NCI-H82 (cell line): ENCODE results near the gene PZP.

Experiments used
- DNase-seq: peaks from one replicate; lab custom pipeline; 2025; lab: John Stamatoyannopoulos, UW

PZP gene

DNA sequence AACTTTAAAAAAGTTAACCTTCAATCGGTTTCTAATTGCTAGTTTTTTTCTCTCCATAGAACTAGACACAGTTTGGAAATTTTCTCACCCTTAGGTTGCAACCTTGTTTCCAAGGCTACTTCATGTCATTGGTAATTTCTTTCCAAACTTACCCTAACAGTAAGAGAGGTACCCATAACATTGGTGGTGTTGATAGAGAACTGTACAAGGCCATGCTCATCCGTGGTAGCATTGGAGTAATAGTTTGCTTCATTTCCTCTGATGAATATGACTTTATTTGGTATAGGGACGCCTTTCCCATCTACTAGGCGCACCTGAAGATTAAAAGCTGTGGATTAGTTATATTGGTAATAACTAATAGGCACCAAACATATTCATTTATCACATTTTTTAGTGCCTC is 104.1 kb downstream of the PZP start:
- DNase-seq = no peak

DNA sequence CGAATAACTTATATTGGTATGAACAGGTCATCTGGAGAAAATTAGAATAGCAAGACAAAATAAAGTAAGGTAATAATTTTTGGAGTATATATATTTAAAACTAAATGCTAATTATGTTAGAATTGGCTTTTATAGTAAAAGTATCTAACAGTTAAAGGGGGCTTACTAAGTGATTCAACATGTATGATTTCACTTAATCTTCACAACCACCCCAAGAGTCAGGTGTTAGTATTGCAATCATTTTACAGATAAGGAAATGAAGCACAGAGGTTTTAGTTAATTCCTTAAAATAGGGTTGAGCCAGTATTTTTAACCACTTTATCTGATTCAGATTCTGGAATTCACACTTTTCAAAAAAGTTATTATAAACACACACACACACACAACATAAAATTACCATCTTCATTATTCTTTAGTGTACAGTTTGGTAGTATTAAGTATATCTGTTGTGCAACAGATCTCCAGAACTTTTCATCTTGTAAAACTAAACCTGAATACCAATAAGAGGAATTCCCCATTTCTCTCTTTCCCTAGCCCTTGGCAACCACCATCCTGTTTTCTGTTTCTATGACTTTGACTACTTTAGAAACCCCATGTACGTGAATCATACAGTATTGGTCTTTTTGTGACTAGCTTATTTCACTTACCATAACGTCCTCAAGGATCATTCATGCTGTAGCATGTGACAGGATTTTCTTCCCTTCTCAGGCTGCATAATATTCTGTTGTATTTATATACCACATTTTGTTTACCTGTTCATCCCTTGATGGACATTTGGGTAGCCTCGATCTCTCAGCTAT is 104.9 kb downstream of the PZP start:
- DNase-seq = no peak

DNA sequence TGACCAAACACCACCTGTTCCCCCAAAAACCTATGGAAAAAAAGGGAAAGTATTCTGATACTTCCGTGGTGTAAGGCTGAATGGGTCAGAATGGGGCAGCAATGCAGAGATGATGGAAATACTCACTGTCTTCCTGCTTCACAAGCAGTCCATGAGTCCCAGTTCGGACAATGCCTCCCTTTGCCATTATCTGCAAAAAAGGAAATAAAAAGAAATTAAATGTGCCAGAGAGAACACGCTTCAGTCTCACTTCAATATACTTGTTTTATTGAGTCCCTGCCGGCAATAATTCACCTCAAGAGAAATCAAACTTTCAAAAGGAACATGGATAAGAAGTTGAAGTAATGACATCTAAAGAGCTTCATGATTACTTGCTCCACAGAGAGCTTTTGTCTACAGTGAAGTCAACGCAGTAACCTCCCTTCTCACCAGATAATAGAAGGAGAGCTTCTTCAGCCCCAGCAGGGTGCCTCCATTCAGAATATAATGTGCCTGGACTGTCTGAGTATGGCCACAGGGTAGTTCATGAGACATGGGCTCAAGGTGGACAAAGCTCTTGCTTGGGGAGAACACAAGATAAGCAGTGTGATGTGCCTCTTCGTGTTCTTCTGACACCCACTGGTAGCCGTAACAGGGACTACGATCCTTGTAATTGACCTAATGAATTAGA is 107.0 kb downstream of the PZP start:
- no peak for DNase-seq

DNA sequence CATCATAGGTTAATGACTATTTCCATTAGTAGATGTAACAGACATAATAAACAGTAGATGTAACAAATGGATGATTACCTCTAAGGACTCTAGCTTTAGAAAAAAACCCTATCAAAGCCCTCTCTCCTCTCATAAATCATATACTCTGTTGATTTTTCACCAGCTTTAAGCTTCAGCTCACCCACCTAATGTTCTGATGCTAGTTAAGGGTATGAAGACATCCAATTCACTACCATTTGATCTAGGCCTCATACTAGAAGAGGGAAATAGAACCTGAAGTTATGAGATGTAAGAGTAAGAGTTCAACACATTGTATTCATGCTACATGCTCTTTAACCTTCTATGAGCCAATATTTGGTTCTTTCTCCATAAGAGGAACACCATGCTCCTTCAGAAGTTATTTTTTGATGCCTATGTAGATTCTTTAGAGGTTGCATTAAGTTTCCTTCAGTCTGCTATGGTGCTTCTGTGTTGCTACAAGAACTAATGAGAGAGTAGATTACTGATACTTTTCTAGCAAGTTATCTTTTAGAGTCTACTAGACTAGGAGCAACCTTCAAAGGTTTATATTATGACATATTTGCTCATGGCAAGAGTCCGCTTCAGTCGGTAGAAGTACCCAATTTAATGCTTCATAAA is 108.5 kb downstream of the PZP start:
- no peak for DNase-seq
